Measurements from ENCODE around the gene CDH13. TPM values are rescaled to one million over a fixed set of nuclear protein-coding genes. Genes with fewer than 3 reads are reported as not detected.

CDH13 gene
- polyA plus RNA-seq, 3 donors = 8.2 to 11.2 (median 10.3) TPM

- DNase-seq = no peak
Observed at GRCh38 chr16:82625066-82625968, 1.5 kb upstream of the CDH13 start.

- DNase-seq = no peak
Observed at GRCh38 chr16:82628088-82628423, 1.3 kb downstream of the CDH13 start.

GRCh38 chr16:82628711-82629110, 1.9 kb downstream of the CDH13 start:
- DNase-seq = no peak

GRCh38 chr16:82629441-82630027, 2.8 kb downstream of the CDH13 start:
- DNase-seq = no peak

- no peak for DNase-seq
Observed at GRCh38 chr16:82630219-82630618, 3.5 kb downstream of the CDH13 start.

GRCh38 chr16:82630688-82631087, 3.9 kb downstream of the CDH13 start:
- DNase-seq = no peak

- no peak for DNase-seq
Observed at GRCh38 chr16:82631701-82632685, 5.2 kb downstream of the CDH13 start.

- DNase-seq = no peak
Observed at GRCh38 chr16:82633964-82634600, 7.3 kb downstream of the CDH13 start.

- no peak for DNase-seq
Observed at GRCh38 chr16:82634955-82635610, 8.3 kb downstream of the CDH13 start.

- DNase-seq = no peak
Observed at GRCh38 chr16:82636485-82636884, 9.7 kb downstream of the CDH13 start.

- DNase-seq = no peak
Observed at GRCh38 chr16:82636958-82637357, 10.2 kb downstream of the CDH13 start.

GRCh38 chr16:82638095-82638798, 11.5 kb downstream of the CDH13 start:
- no peak for DNase-seq

- no peak for DNase-seq
Observed at GRCh38 chr16:82639263-82639662, 12.5 kb downstream of the CDH13 start.

GRCh38 chr16:82639666-82640336, 13.0 kb downstream of the CDH13 start:
- DNase-seq = no peak

- DNase-seq = no peak
Observed at GRCh38 chr16:82641336-82641984, 14.7 kb downstream of the CDH13 start.

- DNase-seq = no peak
Observed at GRCh38 chr16:82643136-82643535, 16.4 kb downstream of the CDH13 start.

GRCh38 chr16:82643936-82644630, 17.3 kb downstream of the CDH13 start:
- no peak for DNase-seq

GRCh38 chr16:82646504-82646903, 19.7 kb downstream of the CDH13 start:
- no peak for DNase-seq

GRCh38 chr16:82649766-82650165, 23.0 kb downstream of the CDH13 start:
- DNase-seq = no peak
